Nephron (organoid): ENCODE results near the gene PRDX1.
"Not testable (repeated sequence)": the region's sequence is repeated elsewhere in the genome, so short reads cannot be mapped to it uniquely, and the experiment has no call there.

ENCODE experiments used
- H3K27ac Mint-ChIP-seq, 3 experiments: 2 replicates each; pipeline ENCODE4 v1.8.0; 2020; ENCODE audit warnings: mixed read lengths in 3 of 3, mild to moderate bottlenecking in 2 of 3, moderate library complexity in 1 of 3
- H3K27me3 Mint-ChIP-seq: 2 replicates; pipeline ENCODE4 v1.8.0; 2021; ENCODE audit warnings: low read depth, mild to moderate bottlenecking, moderate library complexity, mixed read lengths
- H3K36me3 Mint-ChIP-seq: 2 replicates; pipeline ENCODE4 v1.8.0; 2020; ENCODE audit warnings: low read depth, mixed read lengths
- H3K4me1 Mint-ChIP-seq: 2 replicates; pipeline ENCODE4 v1.8.0; 2020; ENCODE audit warnings: mixed read lengths
- H3K4me3 Mint-ChIP-seq, 3 experiments: 2 replicates each; pipeline ENCODE4 v1.8.0; 2020; ENCODE audit warnings: mild to moderate bottlenecking in 3 of 3, mixed read lengths in 3 of 3, moderate library complexity in 2 of 3
- H3K9me3 Mint-ChIP-seq: 2 replicates; pipeline ENCODE4 v1.8.0; 2020; ENCODE audit warnings: mixed read lengths
- CTCF ChIP-seq, 3 experiments: fragments of 200-600 bp; sonication (generic); IDR thresholded peaks; one replicate each; pipeline ENCODE4 v1.5.0; 2021; ENCODE audit warnings: antibody characterized with exemption in 3 of 3; ENCODE audit not compliant: unreplicated experiment in 3 of 3

The PRDX1 gene

GRCh38 chr1:45485949-45486348 lies 35.7 kb downstream of the PRDX1 start:
- TF ChIP-seq CTCF (IDR thresholded peaks at IDR 0.05; ENCODE audit: unreplicated experiment in 3 of 3), result no peak
- H3K36me3 Mint-ChIP-seq, result no peaks in the 10 kb centered on the region
- no peak overlapping the region for H3K27ac Mint-ChIP-seq
- H3K4me1 Mint-ChIP-seq, result no peaks in the 10 kb centered on the region
- H3K27me3 Mint-ChIP-seq, result peaks cover 11% of the 10 kb centered on the region
- H3K4me3 Mint-ChIP-seq, result no peak overlapping the region
- H3K9me3 Mint-ChIP-seq, result no peaks in the 10 kb centered on the region

- no peaks in the 10 kb centered on the region for H3K9me3 Mint-ChIP-seq
- no peaks in the 10 kb centered on the region for H3K4me1 Mint-ChIP-seq
- no peaks in the 10 kb centered on the region for H3K36me3 Mint-ChIP-seq
- H3K4me3 Mint-ChIP-seq, result no peak overlapping the region
- TF ChIP-seq CTCF (IDR thresholded peaks at IDR 0.05; ENCODE audit: unreplicated experiment in 3 of 3), result no peak
- H3K27me3 Mint-ChIP-seq, result no peaks in the 10 kb centered on the region
- H3K27ac Mint-ChIP-seq, result no peak overlapping the region
Observed at GRCh38 chr1:45479039-45479748, 42.5 kb downstream of the PRDX1 start.

DNA sequence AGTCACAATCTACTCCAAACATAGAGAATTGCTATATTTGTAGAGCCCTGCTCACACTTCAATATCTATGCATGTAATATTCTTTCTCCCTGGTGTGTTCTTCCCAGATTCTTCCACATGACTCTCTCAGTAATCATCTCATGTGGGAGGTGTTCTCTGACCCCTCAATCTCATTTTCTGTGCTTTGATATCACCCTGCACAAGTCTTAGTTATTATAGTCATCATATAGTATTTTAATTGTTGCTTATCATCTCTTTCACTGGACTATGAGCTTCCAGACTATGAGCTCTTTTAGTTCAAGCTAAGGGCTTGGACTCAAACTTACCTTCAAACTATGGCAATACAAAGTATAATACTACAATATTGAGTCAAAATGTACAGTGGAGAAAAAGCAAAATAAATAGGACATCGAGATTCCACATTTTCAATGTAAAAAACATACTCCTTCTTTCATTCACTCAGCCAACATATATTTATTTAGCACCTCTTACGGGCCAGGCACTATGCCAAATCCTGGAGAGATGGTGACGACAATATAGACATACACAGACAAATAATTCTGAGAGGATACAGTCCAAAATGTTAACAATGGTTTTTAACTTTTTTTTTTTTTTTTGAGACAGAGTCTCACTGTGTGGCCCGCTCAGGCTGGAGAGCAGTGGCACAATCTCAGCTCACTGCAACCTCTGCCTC lies 43.4 kb downstream of the PRDX1 start:
- no peak overlapping the region for H3K27ac Mint-ChIP-seq
- no peaks in the 10 kb centered on the region for H3K4me1 Mint-ChIP-seq
- H3K4me3 Mint-ChIP-seq, result no peak overlapping the region
- H3K27me3 Mint-ChIP-seq, result no peaks in the 10 kb centered on the region
- no peak for TF ChIP-seq CTCF (IDR thresholded peaks at IDR 0.05; ENCODE audit: unreplicated experiment in 3 of 3)
- no peaks in the 10 kb centered on the region for H3K9me3 Mint-ChIP-seq
- H3K36me3 Mint-ChIP-seq, result no peaks in the 10 kb centered on the region

DNA sequence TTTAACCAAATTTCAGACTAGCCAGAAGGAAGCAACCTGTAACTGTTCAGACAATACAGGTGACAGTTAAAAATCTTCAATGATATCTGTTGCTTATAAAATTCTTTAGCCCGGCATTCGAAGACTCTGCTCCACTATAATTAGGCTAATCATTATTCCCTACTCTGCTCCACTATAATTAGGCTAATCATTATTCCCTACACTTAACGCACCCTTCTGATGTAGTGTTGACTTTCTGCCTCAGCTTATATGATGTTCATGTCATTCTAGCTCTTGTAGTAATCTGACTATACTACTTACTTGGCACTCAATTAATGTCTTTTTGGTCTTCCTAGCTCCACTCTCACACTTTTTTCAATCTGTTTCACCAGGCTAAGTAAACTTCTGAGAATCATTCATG lies 44.0 kb downstream of the PRDX1 start:
- no peak for TF ChIP-seq CTCF (IDR thresholded peaks at IDR 0.05; ENCODE audit: unreplicated experiment in 3 of 3)
- Mint-ChIP-seq H3K27me3 (no peaks in the 10 kb centered on the region), H3K9me3 (no peaks in the 10 kb centered on the region), H3K27ac (no peak overlapping the region), H3K4me1 (no peaks in the 10 kb centered on the region), H3K4me3 (no peak overlapping the region), H3K36me3 (no peaks in the 10 kb centered on the region)

DNA sequence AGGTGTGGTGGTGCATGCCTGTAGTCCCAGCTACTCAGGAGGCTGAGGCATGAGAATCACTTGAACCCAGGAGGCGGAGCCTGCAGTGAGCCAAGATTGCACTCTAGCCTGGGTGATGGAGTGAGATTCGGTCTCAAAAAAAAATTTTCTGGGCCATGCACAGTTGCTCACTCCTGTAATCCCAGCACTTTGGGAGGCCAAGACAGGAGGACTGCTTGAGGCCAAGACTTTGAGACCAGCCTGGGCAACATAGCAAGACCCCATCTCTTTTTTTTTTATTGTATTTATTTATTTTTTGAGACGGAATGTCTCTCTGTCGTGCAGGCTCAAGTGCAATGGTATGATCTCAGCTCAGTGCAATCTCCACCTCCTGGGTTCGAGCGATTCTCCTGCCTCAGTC lies 47.5 kb downstream of the PRDX1 start:
- H3K36me3 Mint-ChIP-seq, H3K27ac Mint-ChIP-seq, H3K9me3 Mint-ChIP-seq, H3K4me1 Mint-ChIP-seq, H3K4me3 Mint-ChIP-seq, H3K27me3 Mint-ChIP-seq: not testable (repeated sequence)

DNA sequence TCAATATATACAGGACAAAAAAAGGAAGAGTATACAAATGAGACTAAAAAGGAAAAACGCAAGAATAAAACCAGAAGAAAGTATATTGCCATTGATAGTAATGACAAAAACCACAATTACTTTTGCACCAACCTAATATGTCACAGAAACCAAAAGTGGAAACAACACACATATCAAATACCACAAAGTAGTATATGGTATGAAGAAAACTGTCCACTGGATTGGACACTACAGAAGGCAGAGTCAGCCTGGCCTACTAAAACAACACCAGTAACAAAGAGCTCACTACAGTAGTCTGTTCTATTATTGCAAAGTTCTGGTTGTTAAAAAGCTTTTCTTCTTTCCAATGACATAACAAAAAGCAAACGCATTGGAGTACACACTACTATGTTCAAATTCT lies 48.4 kb downstream of the PRDX1 start:
- no peaks in the 10 kb centered on the region for H3K36me3 Mint-ChIP-seq
- no peaks in the 10 kb centered on the region for H3K4me1 Mint-ChIP-seq
- H3K27ac Mint-ChIP-seq, result no peak overlapping the region
- H3K4me3 Mint-ChIP-seq, result no peak overlapping the region
- no peak for TF ChIP-seq CTCF (IDR thresholded peaks at IDR 0.05; ENCODE audit: unreplicated experiment in 3 of 3)
- no peaks in the 10 kb centered on the region for H3K9me3 Mint-ChIP-seq
- no peaks in the 10 kb centered on the region for H3K27me3 Mint-ChIP-seq
